Fibroblast of lung (primary cell): Measurements from ENCODE around the gene RASGRF2. TPM values are rescaled to one million over a fixed set of nuclear protein-coding genes. Genes with fewer than 3 reads are reported as not detected.

Source experiments
- DNase-seq, 2 donors: peaks; one replicate each; pipeline versions ENCODE4 v3.0.0 to v3.0.0-alpha.2; 2010; ENCODE audit warnings: low read depth in 2 of 2
- H2AFZ ChIP-seq: 2 replicates; pipeline ENCODE4 v1.5.1; 2012; ENCODE audit warnings: low read length, control low read depth, inconsistent platforms
- H3K27ac ChIP-seq: 2 replicates; pipeline ENCODE4 v1.5.1; 2011; ENCODE audit warnings: low read length, control low read depth; ENCODE audit not compliant: insufficient read depth
- H3K27me3 ChIP-seq: 2 replicates; pipeline ENCODE4 v1.5.1; 2011; ENCODE audit warnings: mild to moderate bottlenecking, low read length; ENCODE audit not compliant: control insufficient read depth, insufficient read depth
- H3K36me3 ChIP-seq: 2 replicates; pipeline ENCODE4 v1.5.1; 2011; ENCODE audit warnings: low read length; ENCODE audit not compliant: control insufficient read depth, insufficient read depth
- H3K4me1 ChIP-seq: 2 replicates; pipeline ENCODE4 v1.5.1; 2011; ENCODE audit warnings: low read length; ENCODE audit not compliant: control insufficient read depth, insufficient read depth; ENCODE audit errors: extremely low read depth
- H3K4me2 ChIP-seq: 2 replicates; pipeline ENCODE4 v1.5.1; 2011; ENCODE audit warnings: low read length, control low read depth; ENCODE audit not compliant: insufficient read depth; ENCODE audit errors: extremely low read depth
- H3K4me3 ChIP-seq, 4 experiments: fragments of 200-600 bp in 1 of 4; sonication (generic) in 1 of 4; replicated peaks in 1 of 4; 2 replicates each; pipeline ENCODE4 v1.5.1; 2011 to 2016; ENCODE audit warnings: low read length in 4 of 4, low read depth in 3 of 4, mild to moderate bottlenecking in 3 of 4, control low read depth in 2 of 4, inconsistent platforms in 1 of 4, mixed read lengths in 1 of 4; ENCODE audit not compliant: insufficient read depth in 1 of 4; ENCODE audit errors: control extremely low read depth in 1 of 4
- H3K79me2 ChIP-seq: 2 replicates; pipeline ENCODE4 v1.5.1; 2012; ENCODE audit warnings: mild to moderate bottlenecking, low read length, inconsistent platforms; ENCODE audit not compliant: control insufficient read depth, insufficient read depth
- H3K9ac ChIP-seq: 2 replicates; pipeline ENCODE4 v1.5.1; 2011; ENCODE audit warnings: mild to moderate bottlenecking, low read length, control low read depth; ENCODE audit not compliant: insufficient read depth
- H3K9me3 ChIP-seq: 2 replicates; pipeline ENCODE4 v1.5.1; 2012; ENCODE audit warnings: low read depth, low read length; ENCODE audit not compliant: control insufficient read depth, insufficient read depth
- H4K20me1 ChIP-seq: 2 replicates; pipeline ENCODE4 v1.5.1; 2011; ENCODE audit warnings: low read length; ENCODE audit not compliant: control insufficient read depth, insufficient read depth; ENCODE audit errors: extremely low read depth
- EZH2 ChIP-seq: IDR thresholded peaks from 2 replicates; pipeline ENCODE4 v1.5.1; 2012; ENCODE audit warnings: low read length, control low read depth, mild to moderate bottlenecking; ENCODE audit errors: missing control alignments
- polyA plus RNA-seq, 2 donors: library from polyadenylated mRNA; depleted of rRNA in 1 of 2; stranded (reverse) in 1 of 2; unstranded in 1 of 2; fragments of >200 nt; gene quantifications; 2 replicates each; pipeline ENCODE4 v1.2.1, GENCODE V29; 2011 to 2012; ENCODE audit warnings: missing spikeins in 1 of 2
- total RNA-seq: library from RNA; depleted of rRNA; stranded (reverse); fragments of >200 nt; gene quantifications from 2 replicates; pipeline ENCODE4 v1.2.1, GENCODE V29; 2014
- TF ChIP-seq, protein P1 (sequence below), 2 donors: IDR thresholded peaks in 1 of 2; conservative IDR thresholded peaks in 1 of 2; 1 replicate in 1 of 2; 2 replicates in 1 of 2; pipeline ENCODE4 v1.5.1; 2011 to 2012; ENCODE audit warnings: low read length in 2 of 2, control low read depth in 1 of 2, inconsistent platforms in 1 of 2, low read depth in 1 of 2, mild to moderate bottlenecking in 1 of 2

Gene RASGRF2
- total and polyA plus RNA-seq, 2 donors (not counting 1 experiment from before 2014, with no cell fraction given) = 3.5 to 19.5 TPM

DNA sequence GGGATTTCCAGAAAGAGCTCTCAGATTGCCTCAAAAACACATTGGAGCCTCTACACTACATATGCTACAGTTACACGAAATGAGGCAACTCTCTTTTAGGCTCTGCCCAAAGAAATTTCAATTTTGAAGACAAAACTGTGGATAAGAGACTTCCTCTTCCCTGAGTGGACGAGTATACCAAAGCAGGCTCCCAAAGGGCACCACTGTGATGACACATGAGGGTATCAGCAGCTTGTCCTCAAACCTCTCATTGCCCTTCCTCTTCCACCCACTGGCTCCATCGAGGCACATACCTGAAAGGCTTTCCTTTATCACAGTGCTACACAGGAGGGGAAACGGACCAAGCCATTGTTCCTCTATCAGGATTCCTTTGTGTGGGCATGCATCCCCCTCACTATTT, 284.3 kb downstream of the RASGRF2 start:
- no peaks in the 10 kb centered on the region for H4K20me1 ChIP-seq
- H2AFZ ChIP-seq = no peak overlapping the region
- H3K27me3 ChIP-seq = no peaks in the 10 kb centered on the region
- H3K4me3 ChIP-seq = no peak overlapping the region
- H3K9ac ChIP-seq = no peak overlapping the region
- H3K79me2 ChIP-seq = no peaks in the 10 kb centered on the region
- no peak overlapping the region for H3K4me2 ChIP-seq
- no peaks in the 10 kb centered on the region for H3K9me3 ChIP-seq
- no peak overlapping the region for H3K27ac ChIP-seq
- H3K4me1 ChIP-seq = no peaks in the 10 kb centered on the region
- TF ChIP-seq EZH2 = no peak
- TF ChIP-seq, protein P1, sequence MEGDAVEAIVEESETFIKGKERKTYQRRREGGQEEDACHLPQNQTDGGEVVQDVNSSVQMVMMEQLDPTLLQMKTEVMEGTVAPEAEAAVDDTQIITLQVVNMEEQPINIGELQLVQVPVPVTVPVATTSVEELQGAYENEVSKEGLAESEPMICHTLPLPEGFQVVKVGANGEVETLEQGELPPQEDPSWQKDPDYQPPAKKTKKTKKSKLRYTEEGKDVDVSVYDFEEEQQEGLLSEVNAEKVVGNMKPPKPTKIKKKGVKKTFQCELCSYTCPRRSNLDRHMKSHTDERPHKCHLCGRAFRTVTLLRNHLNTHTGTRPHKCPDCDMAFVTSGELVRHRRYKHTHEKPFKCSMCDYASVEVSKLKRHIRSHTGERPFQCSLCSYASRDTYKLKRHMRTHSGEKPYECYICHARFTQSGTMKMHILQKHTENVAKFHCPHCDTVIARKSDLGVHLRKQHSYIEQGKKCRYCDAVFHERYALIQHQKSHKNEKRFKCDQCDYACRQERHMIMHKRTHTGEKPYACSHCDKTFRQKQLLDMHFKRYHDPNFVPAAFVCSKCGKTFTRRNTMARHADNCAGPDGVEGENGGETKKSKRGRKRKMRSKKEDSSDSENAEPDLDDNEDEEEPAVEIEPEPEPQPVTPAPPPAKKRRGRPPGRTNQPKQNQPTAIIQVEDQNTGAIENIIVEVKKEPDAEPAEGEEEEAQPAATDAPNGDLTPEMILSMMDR (conservative IDR thresholded peaks at IDR 0.05 in 1 of 2, IDR thresholded peaks at IDR 0.05 in 1 of 2; ENCODE audit: low read depth in 1 of 2, low read length in 2 of 2) = no peak
- no peaks in the 10 kb centered on the region for H3K36me3 ChIP-seq
- DNase-seq = no peak

DNA sequence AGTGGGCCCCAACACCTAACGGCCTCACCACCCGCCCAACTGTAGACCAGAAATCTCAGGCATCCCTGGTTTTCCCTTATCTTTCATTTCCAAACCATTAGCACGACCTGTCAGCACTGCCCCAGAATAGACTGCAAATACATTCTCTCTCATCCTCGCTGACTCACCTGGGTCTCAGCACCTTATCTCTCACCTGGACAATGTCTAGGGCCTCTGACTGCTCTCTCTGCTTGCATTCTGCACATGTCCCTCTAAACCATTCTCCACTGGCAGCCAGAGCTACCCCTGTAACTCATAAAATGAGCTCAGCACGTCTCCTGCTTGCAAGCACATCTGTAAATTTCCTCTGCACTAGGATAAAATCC, 285.7 kb downstream of the RASGRF2 start:
- no peaks in the 10 kb centered on the region for H3K36me3 ChIP-seq
- no peak overlapping the region for H3K9ac ChIP-seq
- no peaks in the 10 kb centered on the region for H3K4me1 ChIP-seq
- H3K4me2 ChIP-seq = no peak overlapping the region
- H4K20me1 ChIP-seq = no peaks in the 10 kb centered on the region
- no peaks in the 10 kb centered on the region for H3K27me3 ChIP-seq
- H3K4me3 ChIP-seq = no peak overlapping the region
- H3K27ac ChIP-seq = no peak overlapping the region
- no peak for TF ChIP-seq EZH2
- TF ChIP-seq, protein P1 (conservative IDR thresholded peaks at IDR 0.05 in 1 of 2, IDR thresholded peaks at IDR 0.05 in 1 of 2; ENCODE audit: low read depth in 1 of 2, low read length in 2 of 2) = no peak
- H3K79me2 ChIP-seq = no peaks in the 10 kb centered on the region
- DNase-seq = no peak
- H3K9me3 ChIP-seq = no peaks in the 10 kb centered on the region
- no peak overlapping the region for H2AFZ ChIP-seq

DNA sequence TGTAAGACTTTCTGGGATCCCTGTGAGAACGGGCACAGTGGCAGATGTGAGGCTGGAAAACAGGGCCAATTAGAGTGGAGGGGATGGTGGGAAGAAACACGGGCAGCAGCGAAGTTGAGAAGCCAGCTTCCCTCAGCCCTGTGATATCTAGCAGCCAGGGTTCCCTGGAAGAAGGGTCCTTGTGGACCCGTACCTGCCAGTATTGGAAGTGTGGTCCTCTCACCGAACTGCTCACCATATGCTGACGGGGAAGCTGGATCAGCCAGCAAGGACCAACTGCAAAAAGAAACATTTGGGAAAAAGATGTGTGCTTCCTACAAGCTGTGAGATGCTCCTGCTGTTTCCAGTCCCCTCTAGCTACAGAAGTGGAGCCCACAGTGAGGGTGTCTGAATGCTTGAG, 286.5 kb downstream of the RASGRF2 start:
- Histone ChIP-seq H3K9ac (no peak overlapping the region), H3K4me2 (no peak overlapping the region), H3K36me3 (no peaks in the 10 kb centered on the region), H3K27me3 (no peaks in the 10 kb centered on the region), H3K27ac (no peak overlapping the region), H4K20me1 (no peaks in the 10 kb centered on the region), H3K4me3 (no peak overlapping the region), H3K9me3 (no peaks in the 10 kb centered on the region), H3K4me1 (no peaks in the 10 kb centered on the region), H3K79me2 (no peaks in the 10 kb centered on the region), H2AFZ (no peak overlapping the region)
- no peak for TF ChIP-seq EZH2
- TF ChIP-seq, protein P1 (conservative IDR thresholded peaks at IDR 0.05 in 1 of 2, IDR thresholded peaks at IDR 0.05 in 1 of 2; ENCODE audit: low read depth in 1 of 2, low read length in 2 of 2) = no peak
- DNase-seq = no peak
